ENCODE data around the gene HINT1. TPM values are rescaled to one million over a fixed set of nuclear protein-coding genes. Genes with fewer than 3 reads are reported as not detected.

Gene HINT1
- total and polyA plus RNA-seq, 2 of the 4 experiments (the other 2 are of a cell fraction), result 179 to 352 TPM

DNA sequence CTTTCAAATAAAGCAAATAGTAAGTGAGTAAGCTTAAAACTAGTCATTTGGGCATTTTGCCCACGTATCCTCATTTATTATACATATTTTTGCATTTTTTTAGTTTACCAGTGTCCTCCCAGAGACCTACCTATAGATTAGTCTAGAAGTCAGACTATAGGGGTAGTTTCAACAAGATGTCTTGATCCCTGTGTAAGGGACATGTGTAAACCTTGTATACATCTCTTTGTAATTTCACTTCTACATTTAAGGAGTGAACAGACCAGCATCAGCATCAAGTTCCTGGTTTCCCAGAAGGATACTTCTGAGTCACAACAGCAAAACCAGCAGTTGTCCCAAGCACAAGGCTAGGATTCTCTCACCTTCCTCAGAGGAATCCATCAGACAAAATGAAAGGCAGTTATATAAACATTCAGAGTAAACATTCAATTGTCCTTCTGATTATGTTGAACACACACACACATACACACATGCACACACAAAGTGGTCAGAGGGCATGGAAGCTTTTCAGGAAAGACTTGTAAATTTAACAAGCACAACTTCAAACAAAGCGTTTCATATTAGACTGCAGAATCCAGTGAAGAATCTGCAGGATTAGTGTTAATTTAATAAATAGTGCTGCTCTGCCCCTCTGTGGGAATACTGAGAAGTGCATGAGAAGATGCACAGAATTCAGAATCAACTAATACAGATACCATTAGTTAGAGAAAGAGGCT, 55.4 kb downstream of the HINT1 start:
- Histone ChIP-seq H2AK9ac (replicated peaks; ENCODE audit: low read depth, low read length, poor library complexity) (no peak overlapping the region), H3K14ac (replicated peaks; ENCODE audit: low read depth, low read length) (no peak overlapping the region), H3K56ac (ENCODE audit: extremely low read depth, insufficient read depth, low read length) (no peak overlapping the region), H3K4me2 (ENCODE audit: low read depth, low read length) (no peak overlapping the region), H4K20me1 (ENCODE audit: insufficient read depth, low read length) (no peaks in the 10 kb centered on the region), H3K9ac (ENCODE audit: low read depth, low read length) (no peak overlapping the region), H4K91ac (ENCODE audit: insufficient read depth, low read depth, low read length) (no peak overlapping the region), H3K23ac (ENCODE audit: low read depth, low read length) (no peak overlapping the region), H3K9me3 (ENCODE audit: control insufficient read depth, insufficient read depth, low read length) (no peaks in the 10 kb centered on the region), H4K8ac (ENCODE audit: low read depth in 2 of 2, low read length in 2 of 2) (no peak overlapping the region), H3K36me3 (ENCODE audit: control insufficient read depth, insufficient read depth, low read length) (no peaks in the 10 kb centered on the region), H2AFZ (replicated peaks; ENCODE audit: low read length, poor library complexity) (no peak overlapping the region), H2AK5ac (ENCODE audit: low read depth, low read length) (no peak overlapping the region), H3K4ac (ENCODE audit: low read depth, low read length) (no peak overlapping the region), H3K79me1 (ENCODE audit: low read depth in 1 of 2, low read length in 2 of 2) (no peaks in the 10 kb centered on the region), H3K27ac (ENCODE audit: insufficient read depth, low read length) (no peak overlapping the region), H4K5ac (ENCODE audit: low read depth, low read length) (no peak overlapping the region), H3K9me1 (ENCODE audit: insufficient read depth, low read length) (no peaks in the 10 kb centered on the region), H2BK5ac (ENCODE audit: low read depth, low read length, poor library complexity, severe bottlenecking) (no peak overlapping the region), H3K27me3 (ENCODE audit: control insufficient read depth, insufficient read depth, low read length) (no peaks in the 10 kb centered on the region; the same call in 1 of the 2 replicates), H3K4me1 (ENCODE audit: control insufficient read depth, insufficient read depth, low read length) (no peaks in the 10 kb centered on the region), H3K4me3 (ENCODE audit: insufficient read depth, low read depth, low read length) (no peak overlapping the region), H2BK15ac (ENCODE audit: low read depth, low read length) (no peak overlapping the region), H3K18ac (ENCODE audit: low read depth, low read length) (no peak overlapping the region), H2BK120ac (ENCODE audit: low read depth, low read length) (no peak overlapping the region), H2BK20ac (ENCODE audit: low read depth, low read length) (no peak overlapping the region)
- intact Hi-C loops (cut with micrococcal nuclease), result loop anchor here (1.0 to 5.0 kb wide), 6 partner anchors 237 to 1338 kb away; no protein-coding TSS in a partner anchor
- CTCF ChIA-PET, result interaction anchor here (0.6 kb wide), 2 partner anchors 39 to 1338 kb away, joined by 3 to 5 read pairs; no protein-coding TSS in a partner anchor
- DNase-seq, result peak; percentile 33
- in situ Hi-C loops (cut with MboI; ENCODE audit: low sequenced_read_pairs), result loop anchor here (25.0 kb wide), 1 partner anchor 997 kb away; no protein-coding TSS in a partner anchor
- TF ChIP-seq, protein P1, sequence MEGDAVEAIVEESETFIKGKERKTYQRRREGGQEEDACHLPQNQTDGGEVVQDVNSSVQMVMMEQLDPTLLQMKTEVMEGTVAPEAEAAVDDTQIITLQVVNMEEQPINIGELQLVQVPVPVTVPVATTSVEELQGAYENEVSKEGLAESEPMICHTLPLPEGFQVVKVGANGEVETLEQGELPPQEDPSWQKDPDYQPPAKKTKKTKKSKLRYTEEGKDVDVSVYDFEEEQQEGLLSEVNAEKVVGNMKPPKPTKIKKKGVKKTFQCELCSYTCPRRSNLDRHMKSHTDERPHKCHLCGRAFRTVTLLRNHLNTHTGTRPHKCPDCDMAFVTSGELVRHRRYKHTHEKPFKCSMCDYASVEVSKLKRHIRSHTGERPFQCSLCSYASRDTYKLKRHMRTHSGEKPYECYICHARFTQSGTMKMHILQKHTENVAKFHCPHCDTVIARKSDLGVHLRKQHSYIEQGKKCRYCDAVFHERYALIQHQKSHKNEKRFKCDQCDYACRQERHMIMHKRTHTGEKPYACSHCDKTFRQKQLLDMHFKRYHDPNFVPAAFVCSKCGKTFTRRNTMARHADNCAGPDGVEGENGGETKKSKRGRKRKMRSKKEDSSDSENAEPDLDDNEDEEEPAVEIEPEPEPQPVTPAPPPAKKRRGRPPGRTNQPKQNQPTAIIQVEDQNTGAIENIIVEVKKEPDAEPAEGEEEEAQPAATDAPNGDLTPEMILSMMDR (conservative IDR thresholded peaks at IDR 0.05; ENCODE audit: low read depth, low read length), result peak; percentile 73
- TF ChIP-seq RAD21 (IDR thresholded peaks at IDR 0.05; ENCODE audit: low read length) (peak; percentile 72), MAZ (IDR thresholded peaks at IDR 0.05; ENCODE audit: borderline replicate concordance, low read depth, low read length) (no peak), SMC3 (IDR thresholded peaks at IDR 0.05; ENCODE audit: low read depth, low read length) (peak; percentile 59; the same call in 1 of the 2 replicates), CHD1 (IDR thresholded peaks at IDR 0.05; ENCODE audit: low read depth, low read length) (no peak), POLR2A (IDR thresholded peaks at IDR 0.05; ENCODE audit: low read depth, low read length) (no peak)
- no TSS peak for BruUV-seq (replicated peaks)
- peak; percentile 91 for ATAC-seq (ENCODE audit: low read depth)
- dilution Hi-C loops (cut with HindIII; ENCODE audit: low sequenced_read_pairs, unreplicated experiment), result no loop called here
- POLR2A ChIA-PET (ENCODE audit: unreplicated experiment), result no interaction called here
- WGBS, 2 experiments (ENCODE audit: extremely low coverage in 2 of 2, insufficient read length in 1 of 2), result no CpG with 5 or more reads among the region's 2 CpGs

Other genes starting within 250 kb of the HINT1 start
- gene LYRM7, start 5.7 kb upstream of the HINT1 start, total RNA-seq (2012; rRNA removed), result 3.4 and 6.4 TPM in 2 replicates
- 1.6 and 2.5 TPM in 2 replicates for gene LYRM7, start 5.7 kb upstream of the HINT1 start, polyA plus RNA-seq (2012; rRNA removed)
- 19.4 and 44.2 TPM in 2 replicates for gene CDC42SE2, start 98.8 kb upstream of the HINT1 start, total RNA-seq (2012; rRNA removed)
- gene CDC42SE2, start 98.8 kb upstream of the HINT1 start, polyA plus RNA-seq (2012; rRNA removed), result 8.8 and 12.5 TPM in 2 replicates